NCI-H524 treated with DMSO at 0.1 percent for 48 hours (cell line): ENCODE results near the gene ATL2.
"Not testable (repeated sequence)": the region's sequence is repeated elsewhere in the genome, so short reads cannot be mapped to it uniquely, and the experiment has no call there.

Source experiments
- DNase-seq: peaks from one replicate; lab custom pipeline; 2025; lab: John Stamatoyannopoulos, UW

Gene ATL2

DNA sequence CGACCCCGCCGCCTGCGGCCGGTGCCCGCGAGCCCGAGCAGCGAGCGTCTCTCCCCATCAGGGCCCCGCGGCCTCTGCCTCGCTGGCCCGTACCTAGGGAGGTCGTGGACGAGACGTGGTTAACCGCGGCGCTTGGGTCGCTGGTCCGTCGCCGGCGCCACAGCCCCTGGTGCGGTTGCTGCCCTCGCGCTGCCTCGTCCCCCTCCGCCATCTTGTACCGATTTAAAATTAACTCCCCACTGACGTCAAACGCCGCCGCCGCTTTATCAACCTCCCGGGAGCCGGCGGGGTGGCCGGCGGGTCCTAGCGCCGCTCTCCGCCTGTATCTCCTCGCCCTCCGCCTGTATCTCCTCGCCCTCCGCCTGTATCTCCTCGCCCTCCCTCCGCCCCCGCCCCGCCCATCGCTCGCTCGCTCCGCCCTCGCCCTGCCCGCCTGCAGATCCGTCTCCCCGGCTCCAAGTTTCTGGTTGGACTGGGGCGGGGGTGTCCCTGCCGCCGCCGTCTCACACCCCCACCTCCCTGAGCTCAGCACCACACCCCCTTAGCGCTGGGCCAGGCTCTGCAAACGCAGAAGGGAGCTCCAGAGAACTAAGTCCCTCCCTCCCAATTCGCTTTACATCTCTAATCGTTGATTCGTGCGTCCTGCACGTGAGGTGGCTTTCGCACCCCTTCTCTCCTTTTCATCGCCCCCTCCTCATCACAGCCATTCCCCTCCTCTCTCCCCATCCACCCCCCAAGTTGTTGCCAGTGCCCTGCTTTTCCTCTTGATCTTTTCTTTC, at the start of gene ATL2:
TSS of gene ATL2 (minus strand) at position 224 of the 779 bp plus-strand sequence. CDS start at position 211, 13 bp downstream.
- DNase-seq: peak; percentile 94

DNA sequence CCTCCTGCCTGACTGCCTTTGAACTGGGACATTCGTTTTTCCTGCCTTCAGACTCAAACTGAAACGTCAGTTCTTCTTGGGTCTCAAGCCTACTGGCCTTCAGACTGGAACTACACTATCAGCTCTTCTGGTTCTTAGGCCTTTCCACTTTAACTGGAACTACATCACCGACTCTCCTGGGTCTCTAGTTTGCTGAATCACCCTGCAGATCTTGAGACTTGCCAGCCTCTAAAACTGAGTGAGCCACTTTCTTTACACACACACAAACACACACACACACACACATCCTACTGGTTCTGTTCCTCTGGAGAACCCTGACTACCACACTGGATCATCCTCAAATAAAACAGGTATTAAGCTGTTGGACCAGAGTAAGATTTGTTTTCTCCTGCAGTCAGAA, 46.7 kb upstream of the ATL2 start:
- no peak for DNase-seq

DNA sequence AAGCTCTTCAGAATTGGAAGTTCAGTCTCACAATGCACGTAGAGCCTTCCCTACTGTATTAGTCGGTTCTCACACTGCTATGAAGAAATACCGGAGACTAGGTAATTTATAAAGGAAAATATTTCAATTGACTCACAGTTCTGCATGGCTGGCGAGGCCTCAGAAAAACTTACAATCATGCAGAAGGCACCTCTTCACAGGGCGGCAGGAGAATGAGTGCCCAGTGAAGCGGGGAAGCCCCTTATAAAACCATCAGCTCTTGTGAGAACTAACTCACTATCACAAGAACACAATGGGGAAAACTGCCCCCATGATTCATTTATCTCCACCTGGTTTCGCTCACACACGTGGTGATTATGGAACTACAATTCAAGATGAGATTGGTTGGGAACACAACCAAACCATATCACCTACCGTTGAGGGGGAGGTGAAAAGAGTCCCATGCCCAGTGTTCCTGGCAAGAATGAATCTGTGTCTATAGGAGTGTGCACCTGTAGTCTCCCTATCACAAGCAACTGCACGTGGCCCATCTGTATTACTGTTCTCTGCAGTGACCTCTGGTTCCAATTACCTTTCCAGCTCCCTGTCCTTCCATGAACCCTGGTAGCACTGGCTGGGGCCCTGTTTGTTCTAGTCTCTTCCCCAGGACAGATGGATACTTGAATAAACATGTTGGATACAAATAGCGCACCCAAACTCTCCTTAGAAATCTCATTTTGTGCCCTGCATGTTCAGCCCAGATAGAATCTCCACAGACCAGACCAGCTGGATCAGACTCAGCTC, 44.4 kb upstream of the ATL2 start:
- DNase-seq: no peak

DNA sequence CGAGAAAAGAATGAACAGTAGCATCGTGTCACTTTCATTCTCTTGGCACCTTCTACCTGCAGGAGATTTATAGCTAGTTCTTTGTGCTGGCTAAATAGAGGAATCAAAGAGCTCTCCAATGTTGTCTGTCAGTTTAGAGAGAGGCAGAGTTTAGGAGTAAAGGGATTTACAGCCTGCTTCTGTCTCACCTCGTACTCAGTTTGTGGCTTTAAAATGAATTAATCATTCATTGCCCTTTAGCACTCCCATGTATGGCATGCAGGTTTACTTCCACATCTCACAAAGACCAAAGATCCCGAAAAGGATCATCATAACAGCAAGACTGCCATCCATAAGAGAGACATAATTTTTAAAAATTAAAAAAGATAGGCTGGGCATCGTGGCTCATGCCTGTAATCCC, 42.4 kb upstream of the ATL2 start:
- no peak for DNase-seq

DNA sequence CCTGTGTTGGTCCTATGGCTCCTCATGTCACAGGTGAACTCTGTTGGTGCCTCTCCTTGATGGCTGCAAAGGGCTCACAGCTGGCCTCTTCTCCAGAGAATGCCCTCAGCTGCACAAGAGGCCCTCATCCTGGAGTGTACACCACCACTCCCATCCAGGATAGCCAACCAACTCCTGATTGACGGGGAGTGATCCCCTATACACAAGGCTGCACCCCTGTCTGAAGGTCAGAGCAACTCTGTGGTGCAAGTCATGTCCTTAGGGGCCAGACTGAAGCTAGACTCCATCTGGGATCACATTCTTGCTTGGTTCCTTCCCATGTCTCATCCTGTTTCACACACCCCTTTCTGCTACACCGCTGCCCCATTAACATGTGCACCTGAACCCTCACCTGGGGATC, 41.7 kb upstream of the ATL2 start:
- DNase-seq: no peak

DNA sequence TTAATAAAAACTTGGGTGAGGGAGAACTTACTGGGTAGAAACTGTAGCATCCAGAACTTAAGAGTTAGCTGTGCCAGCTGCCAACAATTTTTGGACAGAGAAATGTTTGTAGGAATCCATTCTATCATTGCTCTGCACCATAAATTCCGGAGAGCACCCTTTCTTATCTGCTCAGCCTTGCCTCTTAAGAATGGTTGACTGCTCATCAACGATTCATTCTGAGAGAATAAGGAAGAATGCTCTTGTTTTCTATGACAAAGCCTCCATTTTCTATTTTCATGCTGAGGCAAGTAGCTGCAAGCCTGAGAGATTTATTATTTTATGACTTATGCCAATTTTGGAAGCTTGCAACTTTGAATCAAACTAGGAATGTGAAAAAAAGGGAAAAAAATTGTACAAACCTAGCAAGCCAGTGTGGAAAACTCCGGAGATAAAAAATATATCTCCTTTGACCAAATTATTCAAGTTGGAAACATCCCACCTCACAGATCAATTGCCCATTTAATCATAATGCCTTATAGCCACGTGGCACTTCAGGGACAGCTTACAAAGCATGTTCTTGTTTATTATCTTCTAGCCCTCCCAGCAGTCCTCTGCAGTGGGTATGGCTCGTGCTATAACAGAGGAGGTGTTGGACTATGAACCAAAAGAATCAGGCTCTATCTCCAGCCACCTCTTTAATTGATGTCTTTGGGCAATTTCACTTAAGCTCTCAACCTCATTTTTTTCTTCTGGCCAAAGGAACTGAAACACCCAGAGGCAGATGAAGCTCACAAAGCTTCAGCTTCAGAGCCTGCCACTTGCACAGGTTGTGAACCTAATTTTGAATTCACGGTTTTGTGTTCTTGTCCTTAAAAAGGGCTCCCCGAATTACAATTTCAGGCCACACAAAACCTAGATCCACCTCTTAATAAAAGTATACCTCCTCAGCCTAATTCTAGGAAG, 40.9 kb upstream of the ATL2 start:
- no peak for DNase-seq

DNA sequence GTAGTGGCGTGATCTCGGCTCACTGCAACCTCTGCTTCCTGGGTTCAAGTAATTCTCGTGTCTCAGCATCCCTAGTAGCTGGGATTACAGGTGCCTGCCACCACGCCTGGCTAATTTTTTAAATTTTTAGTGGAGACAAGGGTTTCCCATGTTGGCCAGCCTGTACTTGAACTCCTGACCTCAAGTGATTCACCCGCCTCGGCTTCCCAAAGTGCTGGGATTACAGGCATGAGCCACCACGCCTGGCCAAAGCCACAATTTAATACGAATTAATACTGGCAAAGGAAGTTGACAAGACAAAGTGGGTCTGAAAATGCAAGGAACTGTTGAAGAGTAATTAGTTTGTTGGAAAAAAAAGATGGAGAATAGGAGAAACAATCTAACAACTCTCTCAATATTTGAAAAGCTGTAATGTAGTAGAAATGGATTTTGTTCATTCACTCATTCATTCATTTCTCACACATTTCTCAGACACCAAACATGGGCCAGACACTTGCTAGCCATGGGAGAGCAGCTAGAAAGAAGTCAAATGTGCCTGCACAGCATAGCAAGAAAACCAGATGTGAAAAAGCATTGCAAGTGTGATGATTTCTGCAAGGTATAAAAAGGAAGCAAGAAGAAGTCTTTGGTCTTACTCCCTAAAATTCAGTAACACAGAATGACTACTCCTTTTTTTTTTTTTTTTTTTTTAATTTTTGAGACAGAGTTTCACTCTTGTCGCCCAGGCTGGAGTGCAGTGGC, 39.4 kb upstream of the ATL2 start:
- DNase-seq: no peak

DNA sequence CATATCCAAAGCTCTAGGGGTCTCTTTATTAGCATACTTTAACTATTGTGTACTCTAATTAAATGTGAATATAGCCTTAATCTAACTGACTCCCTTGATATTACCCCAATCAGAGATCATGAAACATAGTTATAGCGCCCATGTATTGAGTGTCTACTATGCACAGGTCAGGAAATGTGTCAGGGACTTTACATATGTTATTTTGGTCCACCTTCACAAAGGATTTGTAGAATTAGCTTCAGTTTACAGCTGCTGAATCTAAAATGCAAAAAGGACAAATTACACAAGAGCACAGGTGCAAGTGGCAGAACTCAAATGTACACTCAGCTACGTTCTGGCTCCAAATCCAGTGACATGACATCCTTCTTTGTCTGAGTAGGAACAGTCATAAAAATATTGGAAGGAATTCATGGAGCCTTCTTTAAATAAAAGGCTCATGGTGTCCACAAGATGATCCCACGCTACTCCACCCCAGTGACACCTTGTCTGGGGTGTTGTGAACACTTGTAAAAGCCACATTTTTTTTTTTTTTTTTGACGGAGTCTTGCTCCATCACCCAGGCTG, 38.7 kb upstream of the ATL2 start:
- DNase-seq: no peak

DNA sequence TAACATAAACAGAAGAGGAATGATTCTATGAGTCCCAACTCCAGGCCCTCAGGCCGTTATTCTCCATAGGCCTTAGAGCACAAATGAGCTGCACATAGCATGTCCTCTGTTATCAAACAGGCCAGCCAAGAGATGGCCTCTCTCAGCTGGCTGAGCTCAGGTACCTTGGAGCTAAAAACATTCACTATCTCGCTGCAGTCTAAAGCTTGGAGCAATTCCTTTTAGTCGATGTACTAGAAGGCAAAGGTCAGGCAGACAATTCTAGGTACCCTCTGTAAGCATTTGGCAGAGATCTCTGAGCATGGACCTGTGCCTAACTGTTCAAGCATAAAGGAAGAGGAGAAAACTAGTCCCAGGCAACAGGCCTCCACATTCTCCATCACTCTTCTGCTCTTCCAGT, 38.0 kb upstream of the ATL2 start:
- no peak for DNase-seq

DNA sequence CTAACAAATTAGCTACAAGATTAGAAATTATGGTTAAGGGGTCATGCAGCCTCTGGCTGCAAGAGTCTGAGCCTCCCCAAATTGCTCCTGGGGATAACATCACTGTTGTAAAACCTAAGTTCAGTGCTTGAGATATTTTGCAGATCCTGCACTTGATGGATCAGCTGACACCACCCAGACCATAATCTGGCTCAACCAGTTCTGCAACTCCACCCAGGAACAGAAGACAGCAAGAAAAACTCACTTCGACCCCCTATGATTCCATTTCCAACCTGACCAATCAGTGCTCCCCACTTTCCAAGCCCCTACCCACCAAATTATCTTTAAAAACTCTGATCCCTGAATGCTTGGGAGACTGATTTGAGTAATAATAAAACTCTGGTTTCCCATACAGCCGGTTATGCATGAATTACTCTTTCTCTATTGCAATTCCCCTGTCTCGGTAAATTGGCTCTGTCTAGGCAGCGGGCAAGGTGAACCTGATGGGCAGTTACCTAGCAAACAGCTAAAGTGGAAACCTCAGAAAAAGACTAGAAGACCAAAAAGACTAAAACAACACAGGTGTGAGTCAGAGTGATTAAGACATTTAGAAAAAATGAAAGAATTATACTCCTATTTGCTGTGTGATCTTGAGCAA, 35.3 kb upstream of the ATL2 start:
- DNase-seq: not testable (repeated sequence)

DNA sequence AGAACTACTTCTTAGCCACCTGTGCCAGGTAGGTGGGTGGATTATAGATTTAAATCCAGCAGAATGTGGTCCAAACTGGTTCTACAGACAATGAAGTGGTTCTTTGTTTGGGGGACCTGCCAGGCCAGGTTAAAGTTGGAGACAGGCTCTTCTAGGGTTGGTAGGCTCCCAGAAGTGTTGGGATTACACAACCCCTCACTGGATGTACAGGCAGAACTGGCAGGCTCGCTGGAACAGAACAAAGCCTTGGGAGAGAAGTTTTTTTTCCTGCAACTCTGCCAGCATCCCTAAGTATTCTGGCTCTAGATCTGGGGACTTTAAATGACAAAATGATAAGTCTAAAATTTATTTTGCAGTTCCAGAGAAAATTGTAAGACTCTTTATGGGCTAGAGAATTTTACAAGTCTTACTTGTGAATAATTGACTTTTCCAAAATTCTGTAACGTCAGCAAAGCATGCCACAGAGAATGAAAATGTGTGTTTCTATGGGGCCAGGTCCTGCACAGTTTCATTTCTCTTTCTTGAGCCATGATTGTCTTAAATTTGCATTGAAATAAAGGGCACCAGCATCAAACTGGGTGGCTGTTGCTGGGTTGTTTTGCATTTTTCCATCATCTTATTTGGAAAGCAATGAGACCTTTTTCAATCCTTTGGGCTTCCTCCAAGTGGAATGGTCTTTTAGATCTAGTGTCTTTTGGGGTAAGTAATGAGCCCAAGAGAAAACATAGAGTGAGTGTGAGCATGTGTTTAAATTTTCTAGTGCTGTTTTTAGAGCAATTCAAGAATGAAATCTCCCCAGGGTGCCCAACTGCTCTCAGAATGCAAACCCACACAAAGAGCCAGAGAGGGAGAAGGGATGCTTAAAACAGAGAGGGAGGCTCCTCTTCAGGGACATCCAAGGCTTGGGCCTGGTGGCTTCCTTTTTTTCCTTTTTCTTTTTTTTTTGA, 32.4 kb upstream of the ATL2 start:
- DNase-seq: no peak

DNA sequence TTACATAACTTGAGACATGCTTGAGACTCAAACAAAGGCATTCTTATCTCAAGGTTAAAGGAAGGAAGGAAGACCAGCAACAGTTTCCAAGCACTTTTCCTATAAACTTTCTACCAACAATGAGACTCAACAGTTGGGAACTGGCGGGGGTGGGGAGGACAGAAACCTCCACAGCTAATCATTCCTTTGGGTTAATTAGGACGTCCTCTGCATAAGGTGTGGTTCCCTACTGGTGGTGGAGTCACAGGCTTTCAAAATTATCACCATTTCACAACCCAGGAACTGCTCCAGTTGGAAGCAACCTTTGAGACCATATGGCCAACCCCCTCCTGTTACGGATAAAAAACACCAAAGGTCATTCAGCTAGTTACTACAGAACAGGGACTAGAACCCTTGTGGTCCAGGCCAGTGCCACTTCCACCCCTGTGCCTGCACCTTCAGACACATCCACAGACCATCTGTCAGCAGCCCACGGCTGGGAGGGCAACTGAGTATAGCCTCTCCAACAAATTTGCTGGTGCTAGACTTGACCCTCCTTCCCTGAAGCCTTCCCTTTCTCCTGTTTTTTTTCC, 30.1 kb upstream of the ATL2 start:
- DNase-seq: no peak

DNA sequence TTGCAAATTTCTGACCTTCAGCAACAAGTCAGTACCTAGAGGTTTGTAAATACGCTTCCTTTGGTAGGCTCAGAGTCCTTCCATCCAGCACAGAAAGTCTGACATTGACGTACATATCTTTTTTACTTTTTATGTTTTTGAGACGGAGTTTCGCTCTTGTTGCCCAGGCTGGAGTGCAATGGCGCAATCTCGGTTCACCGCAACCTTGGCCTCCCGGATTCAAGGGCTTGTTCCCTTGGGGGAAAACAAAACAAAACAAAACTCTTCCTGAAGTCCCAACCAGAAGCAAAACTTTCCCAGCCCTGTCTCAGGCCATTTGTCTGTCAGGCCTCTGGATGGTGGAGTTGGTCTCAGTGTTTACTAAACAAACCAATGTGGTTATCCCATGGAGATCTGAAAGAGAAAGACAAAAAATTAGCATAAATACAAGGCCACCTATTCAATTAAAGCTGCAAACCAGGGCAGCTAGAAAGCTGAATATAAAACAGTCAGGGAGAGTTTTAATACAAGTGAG, 29.6 kb upstream of the ATL2 start:
- no peak for DNase-seq

DNA sequence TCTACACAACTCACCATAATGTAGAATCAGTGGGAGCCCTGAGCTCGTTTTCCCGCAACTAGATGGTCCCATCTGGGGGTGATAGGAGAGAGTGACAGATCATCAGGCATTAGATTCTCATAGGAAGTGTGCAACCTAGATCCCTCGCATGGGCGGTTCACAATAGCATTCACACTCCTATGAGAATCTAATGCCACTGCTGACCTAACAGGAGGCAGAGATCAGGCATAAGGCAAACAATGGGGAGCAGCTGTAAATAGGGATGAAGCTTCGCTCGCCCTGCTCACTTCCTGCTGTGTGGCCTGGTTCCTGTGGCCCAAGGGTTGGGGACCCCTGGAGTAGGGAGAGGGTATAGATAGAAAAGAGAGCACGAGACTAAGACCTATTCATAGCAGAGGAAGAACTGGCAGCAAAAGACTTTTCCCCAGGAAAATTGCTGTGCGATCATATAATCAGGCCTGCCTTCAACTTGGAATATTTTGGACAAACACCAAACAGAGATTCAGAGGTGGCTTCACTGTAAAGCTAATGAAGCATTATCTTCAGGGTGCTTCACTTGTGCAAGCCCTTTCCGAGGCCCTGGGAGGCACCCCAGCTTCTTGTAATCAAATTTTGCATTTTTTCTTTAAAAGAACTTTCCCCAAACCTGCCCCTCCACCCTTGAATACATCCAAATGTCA, 29.0 kb upstream of the ATL2 start:
- no peak for DNase-seq

DNA sequence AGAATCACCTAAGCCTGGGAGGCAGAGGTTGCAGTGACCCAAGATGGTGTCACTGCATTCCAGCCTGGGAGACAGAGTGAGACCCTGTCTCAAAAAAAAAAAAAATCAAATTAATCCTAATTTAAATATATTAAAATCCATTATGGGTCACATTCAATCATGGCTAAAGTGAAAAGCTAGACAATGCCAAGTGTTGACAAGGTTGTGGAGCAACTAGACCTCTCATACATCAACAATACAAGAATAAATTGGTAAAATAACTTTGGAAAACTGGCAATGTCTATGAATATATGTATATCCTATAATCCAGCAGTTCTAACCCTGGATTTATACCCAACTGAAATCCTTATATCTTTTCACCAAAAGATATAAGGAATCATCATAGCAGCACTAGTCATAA, 23.4 kb upstream of the ATL2 start:
- DNase-seq: no peak

DNA sequence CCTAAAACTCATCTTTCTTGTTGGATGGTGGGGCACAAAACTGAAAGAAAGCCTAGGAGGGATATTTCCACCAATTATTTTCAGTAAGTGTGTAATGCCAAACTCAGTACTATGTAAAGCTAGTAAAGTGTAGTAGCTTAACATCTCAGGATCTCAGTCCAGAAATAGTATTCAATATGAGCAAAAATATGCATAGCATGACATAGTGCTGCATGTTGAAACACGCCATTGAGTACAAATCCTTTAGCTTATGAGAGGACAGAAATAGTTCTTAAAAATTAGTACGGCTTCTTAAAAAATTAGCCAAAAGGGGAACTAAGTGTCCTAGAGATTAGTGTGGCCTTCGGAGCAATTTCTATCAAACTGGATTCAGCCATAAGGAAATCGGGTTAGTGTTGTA, 21.7 kb upstream of the ATL2 start:
- DNase-seq: no peak

DNA sequence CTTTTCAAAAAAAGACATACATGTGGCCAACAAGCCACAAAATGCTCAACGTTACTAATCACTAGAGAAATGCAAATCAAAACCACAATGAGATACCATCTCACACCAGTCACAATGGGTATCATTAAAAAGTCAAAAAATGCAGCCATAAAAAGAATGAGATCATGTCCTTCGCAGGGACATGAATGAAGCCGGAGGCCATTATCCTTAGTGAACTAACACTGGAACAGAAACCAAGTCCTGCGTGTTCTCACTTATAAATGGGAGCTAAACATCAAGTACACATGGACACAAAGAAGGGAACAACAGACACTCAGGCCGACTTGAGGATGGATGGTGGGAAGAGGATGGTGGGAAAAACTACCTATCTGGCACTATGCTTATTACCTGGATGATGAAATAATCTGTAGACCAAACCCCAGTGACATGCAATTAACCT, 17.8 kb upstream of the ATL2 start:
- no peak for DNase-seq

DNA sequence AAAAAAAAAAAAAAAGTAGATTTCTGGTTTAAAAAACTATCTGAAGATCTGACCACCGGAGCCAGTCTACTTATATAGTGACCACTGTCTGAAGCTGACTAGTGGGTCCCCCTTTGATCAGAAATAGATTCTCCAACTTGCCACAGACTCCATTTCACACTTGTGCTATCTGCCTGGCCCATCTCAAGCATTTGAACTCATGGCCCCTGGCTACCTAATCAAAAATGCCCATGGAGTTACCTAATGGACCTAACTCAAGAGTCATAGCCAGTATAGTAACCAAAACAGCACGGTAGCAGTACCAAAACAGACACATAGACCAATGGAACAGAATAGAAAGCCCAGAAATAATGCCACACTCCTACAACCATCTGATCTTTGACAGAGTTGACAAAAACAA, 17.0 kb upstream of the ATL2 start:
- DNase-seq: no peak
